ENCODE data around the gene NME4. TPM values are rescaled to one million over a fixed set of nuclear protein-coding genes. Genes with fewer than 3 reads are reported as not detected.
A peak's percentile ranks its signal among the peaks of the same experiment; 100 is the strongest.

NME4 gene
- total and polyA plus RNA-seq, 2 donors from 2014 or later = 56.6 to 100 TPM

GRCh38 chr16:425740-426114 is 28.7 kb downstream of the NME4 start:
- DNase-seq = no peak
- Histone ChIP-seq H3K9ac (ENCODE audit: low read length in 3 of 3) (no peak overlapping the region), H3K27ac (ENCODE audit: low read depth in 2 of 2, low read length in 2 of 2) (peak overlapping the region; percentile 89 to 95)

GRCh38 chr16:426115-426905 is 29.3 kb downstream of the NME4 start:
- Histone ChIP-seq H3K4me3 (ENCODE audit: low read length in 3 of 3) (peak overlapping the region; percentile 54 to 76 (median 59)), H3K9me3 (ENCODE audit: control insufficient read depth in 2 of 3, insufficient read depth in 1 of 3, low read length in 3 of 3) (no peaks in the 10 kb centered on the region), H3K36me3 (ENCODE audit: control insufficient read depth in 2 of 3, insufficient read depth in 3 of 3, low read length in 3 of 3) (no peaks in the 10 kb centered on the region), H3K27ac (ENCODE audit: low read depth in 2 of 2, low read length in 2 of 2) (peak overlapping the region in 1 of 2 donors; percentile 32), H3K4me1 (ENCODE audit: control insufficient read depth in 2 of 3, insufficient read depth in 2 of 3, low read depth in 1 of 3, low read length in 3 of 3) (peaks cover 0 to 20% (median 15%) of the 10 kb centered on the region in 3 donors), H3K9ac (ENCODE audit: low read length in 3 of 3) (peak overlapping the region; percentile 11 to 67 (median 22)), H3K27me3 (ENCODE audit: control insufficient read depth, insufficient read depth, low read length) (no peaks in the 10 kb centered on the region)
- DNase-seq = peak in 2 of 5 donors; percentile 45 to 65
- intact Hi-C loops (cut with DNase I) = no loop called here
- TF ChIP-seq, protein P1, sequence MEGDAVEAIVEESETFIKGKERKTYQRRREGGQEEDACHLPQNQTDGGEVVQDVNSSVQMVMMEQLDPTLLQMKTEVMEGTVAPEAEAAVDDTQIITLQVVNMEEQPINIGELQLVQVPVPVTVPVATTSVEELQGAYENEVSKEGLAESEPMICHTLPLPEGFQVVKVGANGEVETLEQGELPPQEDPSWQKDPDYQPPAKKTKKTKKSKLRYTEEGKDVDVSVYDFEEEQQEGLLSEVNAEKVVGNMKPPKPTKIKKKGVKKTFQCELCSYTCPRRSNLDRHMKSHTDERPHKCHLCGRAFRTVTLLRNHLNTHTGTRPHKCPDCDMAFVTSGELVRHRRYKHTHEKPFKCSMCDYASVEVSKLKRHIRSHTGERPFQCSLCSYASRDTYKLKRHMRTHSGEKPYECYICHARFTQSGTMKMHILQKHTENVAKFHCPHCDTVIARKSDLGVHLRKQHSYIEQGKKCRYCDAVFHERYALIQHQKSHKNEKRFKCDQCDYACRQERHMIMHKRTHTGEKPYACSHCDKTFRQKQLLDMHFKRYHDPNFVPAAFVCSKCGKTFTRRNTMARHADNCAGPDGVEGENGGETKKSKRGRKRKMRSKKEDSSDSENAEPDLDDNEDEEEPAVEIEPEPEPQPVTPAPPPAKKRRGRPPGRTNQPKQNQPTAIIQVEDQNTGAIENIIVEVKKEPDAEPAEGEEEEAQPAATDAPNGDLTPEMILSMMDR (IDR thresholded peaks at IDR 0.05; ENCODE audit: borderline replicate concordance, extremely low read depth, insufficient read depth) = no peak
- FAIRE-seq = no peak

More at GRCh38 chr16:425740-426114, 28.7 kb downstream of the NME4 start:
- Histone ChIP-seq H3K27me3 (ENCODE audit: control insufficient read depth, insufficient read depth, low read length) (no peaks in the 10 kb centered on the region), H3K36me3 (ENCODE audit: control insufficient read depth in 2 of 3, insufficient read depth in 3 of 3, low read length in 3 of 3) (no peaks in the 10 kb centered on the region), H3K9me3 (ENCODE audit: control insufficient read depth in 2 of 3, insufficient read depth in 1 of 3, low read length in 3 of 3) (no peaks in the 10 kb centered on the region), H3K4me1 (ENCODE audit: control insufficient read depth in 2 of 3, insufficient read depth in 2 of 3, low read depth in 1 of 3, low read length in 3 of 3) (peaks cover 0 to 17% (median 15%) of the 10 kb centered on the region in 3 donors), H3K4me3 (ENCODE audit: low read length in 3 of 3) (no peak overlapping the region)
- intact Hi-C loops (cut with DNase I) = no loop called here
- no peak for FAIRE-seq
- TF ChIP-seq, protein P1 (IDR thresholded peaks at IDR 0.05; ENCODE audit: borderline replicate concordance, extremely low read depth, insufficient read depth) = no peak

- Histone ChIP-seq H3K9ac (ENCODE audit: low read length in 3 of 3) (peak overlapping the region; percentile 11 to 67 (median 22)), H3K27ac (ENCODE audit: low read depth in 2 of 2, low read length in 2 of 2) (peak overlapping the region in 1 of 2 donors; percentile 32), H3K4me1 (ENCODE audit: control insufficient read depth in 2 of 3, insufficient read depth in 2 of 3, low read depth in 1 of 3, low read length in 3 of 3) (peaks cover 0 to 20% (median 15%) of the 10 kb centered on the region in 3 donors), H3K9me3 (ENCODE audit: control insufficient read depth in 2 of 3, insufficient read depth in 1 of 3, low read length in 3 of 3) (no peaks in the 10 kb centered on the region), H3K27me3 (ENCODE audit: control insufficient read depth, insufficient read depth, low read length) (no peaks in the 10 kb centered on the region), H3K4me3 (ENCODE audit: low read length in 3 of 3) (peak overlapping the region; percentile 58 to 76 (median 59)), H3K36me3 (ENCODE audit: control insufficient read depth in 2 of 3, insufficient read depth in 3 of 3, low read length in 3 of 3) (no peaks in the 10 kb centered on the region)
- TF ChIP-seq, protein P1 (IDR thresholded peaks at IDR 0.05; ENCODE audit: borderline replicate concordance, extremely low read depth, insufficient read depth) = no peak
- FAIRE-seq (no peak), DNase-seq (peak in 1 of 5 donors; percentile 68)
- intact Hi-C loops (cut with DNase I) = no loop called here
Measured at GRCh38 chr16:426906-427249, 29.9 kb downstream of the NME4 start.

Data from kidney (tissue), 14 donors.